Activated T-helper 1 cell treated with anti-CD3 and anti-CD28 coated beads, Interleukin-12 subunit alpha, Interleukin-12 subunit beta, Interleukin-2, Interleukin-4 antibody, amounts not matched to agents 30 ng/mL and 10 ng/mL and 1 ng/mL, durations not matched to agents 14 hours and 24 hours and 36 hours (primary cell): Measurements from ENCODE around the gene CACNA1B. TPM values are rescaled to one million over a fixed set of nuclear protein-coding genes. Genes with fewer than 3 reads are reported as not detected.
"Not testable (repeated sequence)": the region's sequence is repeated elsewhere in the genome, so short reads cannot be mapped to it uniquely, and the experiment has no call there.

Experiments used
- DNase-seq: peaks from one replicate; pipeline ENCODE4 v3.0.0; 2021; ENCODE audit warnings: low spot score
- H3K27ac Mint-ChIP-seq: one replicate; pipeline ENCODE4 v1.8.0; 2021; ENCODE audit warnings: mild to moderate bottlenecking, mixed read lengths
- H3K27me3 Mint-ChIP-seq: one replicate; pipeline ENCODE4 v1.8.0; 2022; ENCODE audit warnings: mild to moderate bottlenecking, moderate library complexity, mixed read lengths; ENCODE audit not compliant: insufficient read depth
- H3K36me3 Mint-ChIP-seq: one replicate; pipeline ENCODE4 v1.8.0; 2021; ENCODE audit warnings: low read depth, mixed read lengths
- H3K4me1 Mint-ChIP-seq: one replicate; pipeline ENCODE4 v1.8.0; 2021; ENCODE audit warnings: low read depth, mixed read lengths
- H3K4me3 Mint-ChIP-seq: one replicate; pipeline ENCODE4 v1.8.0; 2021; ENCODE audit warnings: mild to moderate bottlenecking, moderate library complexity, mixed read lengths
- H3K9me3 Mint-ChIP-seq: one replicate; pipeline ENCODE4 v1.8.0; 2021; ENCODE audit warnings: mixed read lengths
- intact Hi-C: fragments of 100-400 bp; cut with micrococcal nuclease; formaldehyde crosslinking; loops from one replicate; pipeline ENCODE4 v1.15.1; 2024
- total RNA-seq: library from RNA; stranded (reverse); gene quantifications from 2 replicates; pipeline ENCODE4 v1.2.3, GENCODE V29; 2022

The CACNA1B gene
- total RNA-seq, result not detected in 2 replicates

- H3K9me3 Mint-ChIP-seq, H3K27ac Mint-ChIP-seq, DNase-seq, H3K36me3 Mint-ChIP-seq, H3K27me3 Mint-ChIP-seq, H3K4me1 Mint-ChIP-seq, H3K4me3 Mint-ChIP-seq, intact Hi-C loops: not testable (repeated sequence)
Measured at GRCh38 chr9:137877506-137878122, at the start of gene CACNA1B. TSS of gene CACNA1B (plus strand) at chr9:137877782. CDS start at chr9:137877934, 152 bp downstream.

DNA sequence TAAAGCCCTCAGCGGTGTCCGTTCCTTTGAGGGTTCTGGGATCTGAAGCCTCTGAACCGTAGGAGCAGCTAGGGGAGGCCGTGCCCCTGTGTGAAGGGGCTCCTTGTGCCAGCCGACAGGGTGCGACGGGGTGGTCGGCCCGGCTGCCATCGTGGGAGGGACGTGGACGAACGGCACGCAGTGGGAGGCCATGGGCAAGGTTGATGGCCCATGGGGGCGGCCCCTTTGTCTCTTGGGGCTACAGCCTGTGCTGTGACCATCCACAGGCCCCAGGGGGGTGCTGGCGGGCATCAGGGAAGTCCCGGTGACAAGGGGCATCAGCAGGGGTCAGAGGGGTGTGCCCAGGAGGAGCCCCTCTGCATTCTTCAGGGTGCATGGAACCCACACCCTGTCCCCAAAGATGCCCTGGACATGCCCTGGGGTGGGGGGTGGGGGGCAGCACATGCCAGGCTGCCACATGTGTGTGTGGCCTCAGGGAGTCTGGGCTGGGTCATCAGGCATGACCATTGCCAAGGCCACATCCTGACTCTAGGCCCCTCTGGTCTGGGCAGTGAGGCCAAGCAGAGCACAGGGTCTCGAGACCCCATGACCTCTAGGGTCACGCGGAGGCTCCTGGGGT is 49.6 kb upstream of the CACNA1B start:
- Mint-ChIP-seq H3K27ac (no peak overlapping the region), H3K4me1 (no peaks in the 10 kb centered on the region), H3K27me3 (no peaks in the 10 kb centered on the region), H3K36me3 (peaks cover 42% of the 10 kb centered on the region), H3K9me3 (no peaks in the 10 kb centered on the region), H3K4me3 (no peak overlapping the region)
- no peak for DNase-seq
- intact Hi-C loops, result no loop called here

DNA sequence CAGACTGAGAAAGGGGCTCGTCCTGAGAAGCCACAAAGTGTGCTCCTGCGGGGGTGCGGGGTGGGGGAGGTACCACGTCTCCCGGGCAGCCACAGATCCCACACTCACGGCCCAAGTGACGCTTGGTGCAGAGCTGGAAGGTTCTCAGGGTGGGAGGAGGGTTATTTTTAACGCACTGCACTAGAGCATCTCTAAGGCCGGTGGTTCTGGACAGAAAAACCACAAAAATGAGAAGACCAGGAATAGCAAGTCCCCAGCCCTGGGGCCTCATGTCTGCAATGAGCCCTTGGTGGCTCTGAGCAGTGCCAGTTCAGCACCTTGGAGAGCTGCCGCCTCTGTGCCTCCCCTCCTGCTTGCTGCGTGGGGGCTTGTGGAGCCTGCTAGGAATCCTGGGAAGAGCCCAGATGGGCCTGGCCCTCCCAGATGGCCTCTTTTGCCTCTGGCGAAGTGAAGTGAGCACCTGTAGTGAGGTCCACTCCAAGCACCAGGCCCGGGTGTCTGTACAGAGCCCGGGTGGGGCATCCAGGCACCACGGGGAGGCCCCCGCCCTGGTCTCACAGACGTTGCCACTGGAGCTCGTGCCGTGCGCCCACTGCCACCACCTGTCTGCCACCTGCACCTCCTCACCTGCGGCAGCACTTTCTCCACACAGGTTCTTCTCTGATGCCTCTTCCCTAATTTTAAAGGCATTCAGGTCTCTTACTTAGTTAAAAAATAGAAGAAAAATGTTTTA is 48.9 kb upstream of the CACNA1B start:
- Mint-ChIP-seq H3K27ac (no peak overlapping the region), H3K27me3 (no peaks in the 10 kb centered on the region), H3K36me3 (peaks cover 42% of the 10 kb centered on the region), H3K9me3 (no peaks in the 10 kb centered on the region), H3K4me3 (no peak overlapping the region), H3K4me1 (no peaks in the 10 kb centered on the region)
- DNase-seq, result no peak
- intact Hi-C loops, result no loop called here

DNA sequence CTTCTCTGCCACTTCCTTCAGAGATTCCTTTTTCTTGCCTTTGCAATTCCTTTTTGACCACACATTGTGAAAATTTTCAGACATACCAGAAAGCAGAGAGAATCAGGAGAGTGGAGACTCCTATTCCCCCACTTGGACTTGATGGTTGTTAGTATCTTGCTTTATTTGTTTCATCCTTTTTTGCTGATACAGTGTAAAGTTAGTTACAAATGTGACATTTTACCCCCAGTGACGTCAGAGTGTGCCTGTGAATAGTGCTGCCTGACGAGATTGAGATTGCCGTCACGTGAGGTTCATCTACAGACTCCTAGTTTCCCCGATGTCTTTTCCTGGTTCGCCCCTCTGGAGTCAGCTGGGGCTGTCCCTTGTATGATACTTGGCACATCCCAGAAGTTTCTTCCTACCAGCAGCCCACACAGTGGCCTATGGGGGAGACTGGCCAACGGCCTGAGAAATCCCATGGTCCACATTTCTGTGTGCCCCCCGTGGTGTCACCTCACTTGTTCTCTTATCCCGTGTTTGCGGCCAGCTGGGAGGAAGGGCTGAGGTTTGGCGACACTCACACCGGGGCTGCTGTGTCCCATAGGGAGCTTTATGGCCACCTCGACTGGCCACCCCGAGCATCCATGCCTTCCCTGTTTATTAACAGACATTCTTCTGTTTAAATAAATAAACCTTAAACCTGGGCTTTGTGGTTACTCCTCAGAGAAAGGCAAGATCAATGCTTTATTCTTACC is 48.2 kb upstream of the CACNA1B start:
- H3K36me3 Mint-ChIP-seq, result peaks cover 38% of the 10 kb centered on the region
- intact Hi-C loops, result no loop called here
- H3K27ac Mint-ChIP-seq, result no peak overlapping the region
- DNase-seq, result no peak
- no peaks in the 10 kb centered on the region for H3K4me1 Mint-ChIP-seq
- no peak overlapping the region for H3K4me3 Mint-ChIP-seq
- H3K9me3 Mint-ChIP-seq, result no peaks in the 10 kb centered on the region
- no peaks in the 10 kb centered on the region for H3K27me3 Mint-ChIP-seq

DNA sequence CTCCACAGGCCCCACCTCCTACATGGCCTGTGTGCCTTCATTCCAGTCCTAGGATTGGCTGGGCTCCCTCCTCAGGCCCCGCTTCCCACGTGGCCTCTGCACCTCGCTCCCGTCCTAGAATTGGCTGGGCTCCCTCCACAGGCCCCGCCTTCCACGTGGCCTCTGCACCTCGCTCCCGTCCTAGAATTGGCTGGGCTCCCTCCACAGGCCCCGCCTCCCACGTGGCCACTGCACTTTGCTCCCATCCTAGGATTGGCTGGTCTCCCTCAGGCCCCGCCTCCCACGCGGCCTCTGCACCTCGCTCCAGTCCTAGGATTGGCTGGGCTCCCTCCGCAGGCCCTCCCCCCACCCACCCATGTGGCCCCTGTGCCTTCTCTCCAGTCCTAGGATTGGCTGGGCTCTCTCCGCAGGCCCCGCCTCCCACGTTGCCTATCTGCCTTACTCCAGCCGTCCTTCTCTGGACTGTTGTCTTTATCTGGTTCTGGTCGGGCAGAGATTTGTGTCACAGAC is 45.3 kb upstream of the CACNA1B start:
- H3K9me3 Mint-ChIP-seq, result no peaks in the 10 kb centered on the region
- no peaks in the 10 kb centered on the region for H3K4me1 Mint-ChIP-seq
- peaks cover 14% of the 10 kb centered on the region for H3K36me3 Mint-ChIP-seq
- intact Hi-C loops, result no loop called here
- H3K27me3 Mint-ChIP-seq, result no peaks in the 10 kb centered on the region
- H3K4me3 Mint-ChIP-seq, result no peak overlapping the region
- no peak overlapping the region for H3K27ac Mint-ChIP-seq
- DNase-seq, result no peak

- no peaks in the 10 kb centered on the region for H3K27me3 Mint-ChIP-seq
- no peak overlapping the region for H3K27ac Mint-ChIP-seq
- no peaks in the 10 kb centered on the region for H3K9me3 Mint-ChIP-seq
Measured at GRCh38 chr9:137832830-137833590, 44.6 kb upstream of the CACNA1B start.

DNA sequence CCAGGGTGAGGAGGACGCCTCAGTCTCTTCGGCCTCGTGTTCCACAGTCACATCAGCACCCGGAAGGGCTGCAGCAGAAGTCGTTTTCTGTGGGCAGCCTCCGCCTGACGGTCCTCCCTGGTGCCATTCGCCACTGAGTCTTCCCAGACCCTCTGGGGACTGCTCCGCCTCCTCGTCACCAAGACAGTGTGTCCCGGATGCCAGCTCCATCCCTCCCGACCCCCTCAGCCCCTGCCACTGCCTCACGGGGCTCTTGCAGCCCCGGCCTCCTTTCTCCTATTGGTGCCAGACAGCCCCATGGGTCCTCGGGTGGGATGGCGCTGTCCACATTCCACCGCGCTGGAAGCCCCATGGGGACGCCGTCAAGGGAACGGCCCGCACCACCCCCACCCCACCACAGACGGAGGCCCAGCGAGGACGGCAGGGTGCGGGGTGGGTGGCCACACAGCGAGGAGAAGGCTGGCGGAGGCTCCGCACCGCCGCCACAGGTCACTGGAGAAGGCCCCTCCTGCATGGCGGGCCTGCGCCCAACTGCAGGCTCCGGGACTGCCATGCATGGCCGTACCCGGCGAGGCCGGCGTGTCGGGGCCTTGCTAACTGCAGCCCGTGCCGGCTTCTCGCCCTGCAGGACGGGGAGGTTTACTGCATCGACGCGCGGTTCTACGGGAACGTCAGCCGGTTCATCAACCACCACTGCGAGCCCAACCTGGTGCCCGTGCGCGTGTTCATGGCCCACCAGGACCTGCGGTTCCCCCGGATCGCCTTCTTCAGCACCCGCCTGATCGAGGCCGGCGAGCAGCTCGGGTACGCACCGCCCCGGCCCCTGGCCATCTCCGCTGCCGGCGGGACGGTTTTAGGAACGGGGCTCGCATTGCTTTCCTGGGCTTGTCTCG is 43.6 kb upstream of the CACNA1B start:
- Mint-ChIP-seq H3K4me1 (no peaks in the 10 kb centered on the region), H3K27ac (no peak overlapping the region), H3K36me3 (peaks cover 14% of the 10 kb centered on the region), H3K4me3 (no peak overlapping the region), H3K27me3 (no peaks in the 10 kb centered on the region), H3K9me3 (no peaks in the 10 kb centered on the region)
- intact Hi-C loops, result no loop called here
- no peak for DNase-seq

More at GRCh38 chr9:137832830-137833590, 44.6 kb upstream of the CACNA1B start:
- Mint-ChIP-seq H3K4me3 (no peak overlapping the region), H3K36me3 (peaks cover 14% of the 10 kb centered on the region), H3K4me1 (no peaks in the 10 kb centered on the region)
- DNase-seq, result no peak
- intact Hi-C loops, result no loop called here

GRCh38 chr9:137834846-137835546 is 42.6 kb upstream of the CACNA1B start:
- H3K36me3 Mint-ChIP-seq, result peaks cover 9% of the 10 kb centered on the region
- H3K27me3 Mint-ChIP-seq, result no peaks in the 10 kb centered on the region
- intact Hi-C loops, result no loop called here
- H3K4me3 Mint-ChIP-seq, result no peak overlapping the region
- no peak overlapping the region for H3K27ac Mint-ChIP-seq
- no peaks in the 10 kb centered on the region for H3K9me3 Mint-ChIP-seq
- no peaks in the 10 kb centered on the region for H3K4me1 Mint-ChIP-seq
- DNase-seq, result no peak

- H3K9me3 Mint-ChIP-seq, result no peaks in the 10 kb centered on the region
- no peak overlapping the region for H3K4me3 Mint-ChIP-seq
- H3K27me3 Mint-ChIP-seq, result no peaks in the 10 kb centered on the region
Measured at GRCh38 chr9:137836151-137836830, 41.3 kb upstream of the CACNA1B start.

GRCh38 chr9:137836831-137837241 is 40.7 kb upstream of the CACNA1B start:
- Mint-ChIP-seq H3K27ac (no peak overlapping the region), H3K27me3 (no peaks in the 10 kb centered on the region), H3K9me3 (no peaks in the 10 kb centered on the region), H3K4me1 (no peaks in the 10 kb centered on the region), H3K36me3 (peaks cover 4% of the 10 kb centered on the region), H3K4me3 (no peak overlapping the region)
- intact Hi-C loops, result no loop called here
- no peak for DNase-seq

More at GRCh38 chr9:137836151-137836830, 41.3 kb upstream of the CACNA1B start:
- no peak for DNase-seq
- Mint-ChIP-seq H3K27ac (no peak overlapping the region), H3K4me1 (no peaks in the 10 kb centered on the region), H3K36me3 (peaks cover 7% of the 10 kb centered on the region)
- intact Hi-C loops, result no loop called here
